ENCODE measurements around the gene MTCL1.

Gene MTCL1

DNA sequence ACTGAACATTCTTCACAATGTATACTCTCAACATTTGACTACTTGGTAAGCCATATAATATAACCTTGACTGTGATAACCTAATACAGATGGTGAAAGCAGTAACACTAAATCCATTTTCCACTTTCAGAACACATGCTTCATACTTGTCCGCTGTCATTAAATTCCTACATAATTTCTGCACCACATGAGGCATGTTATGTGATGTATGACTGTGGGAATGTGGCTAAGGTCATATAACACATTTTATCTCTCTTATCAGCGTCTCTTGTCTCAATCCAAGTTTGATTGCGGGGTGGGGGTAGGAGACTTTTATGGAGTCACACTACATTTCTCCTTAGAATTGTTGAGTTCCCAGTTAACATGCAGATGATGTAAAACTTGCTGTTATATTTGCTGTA is 110.9 kb downstream of the MTCL1 start:
- no peak for DNase-seq

DNA sequence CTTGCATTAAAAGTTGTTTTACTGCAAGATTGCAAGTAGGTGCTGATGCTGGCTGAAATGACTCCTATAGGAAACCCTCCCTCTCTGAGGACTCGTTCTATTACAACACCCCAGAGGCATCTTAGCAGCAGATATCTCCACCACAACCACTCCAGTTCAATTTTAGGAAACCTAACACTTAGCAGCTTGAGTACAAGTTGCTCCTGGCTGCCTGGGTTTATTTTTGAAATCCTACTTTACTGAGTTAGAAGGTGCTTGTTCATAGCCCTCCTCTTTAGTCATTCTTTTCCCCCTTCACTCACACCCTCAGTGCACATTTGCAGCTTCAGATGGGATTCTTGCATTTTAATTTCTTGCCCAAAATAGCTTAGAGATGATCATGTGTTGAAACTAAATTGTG is 111.5 kb downstream of the MTCL1 start:
- no peak for DNase-seq

DNA sequence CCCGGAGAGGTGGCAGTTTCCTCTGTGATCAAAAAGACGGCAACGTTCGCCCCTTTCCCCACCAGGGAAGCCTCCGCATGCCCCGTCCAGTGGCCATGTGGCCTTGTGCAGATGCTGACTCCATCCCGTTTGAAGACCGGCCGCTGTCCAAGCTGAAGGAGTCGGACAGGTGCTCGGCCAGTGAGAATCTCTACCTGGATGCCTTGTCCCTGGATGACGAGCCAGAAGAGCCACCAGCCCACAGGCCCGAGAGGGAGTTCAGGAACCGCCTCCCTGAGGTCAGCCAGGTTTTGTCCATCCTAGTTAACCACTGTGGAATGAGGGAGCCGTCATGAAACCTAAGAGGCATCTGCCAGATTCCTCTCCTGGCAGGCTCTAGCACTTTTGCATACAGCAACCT is 113.6 kb downstream of the MTCL1 start:
- no peak for DNase-seq

DNA sequence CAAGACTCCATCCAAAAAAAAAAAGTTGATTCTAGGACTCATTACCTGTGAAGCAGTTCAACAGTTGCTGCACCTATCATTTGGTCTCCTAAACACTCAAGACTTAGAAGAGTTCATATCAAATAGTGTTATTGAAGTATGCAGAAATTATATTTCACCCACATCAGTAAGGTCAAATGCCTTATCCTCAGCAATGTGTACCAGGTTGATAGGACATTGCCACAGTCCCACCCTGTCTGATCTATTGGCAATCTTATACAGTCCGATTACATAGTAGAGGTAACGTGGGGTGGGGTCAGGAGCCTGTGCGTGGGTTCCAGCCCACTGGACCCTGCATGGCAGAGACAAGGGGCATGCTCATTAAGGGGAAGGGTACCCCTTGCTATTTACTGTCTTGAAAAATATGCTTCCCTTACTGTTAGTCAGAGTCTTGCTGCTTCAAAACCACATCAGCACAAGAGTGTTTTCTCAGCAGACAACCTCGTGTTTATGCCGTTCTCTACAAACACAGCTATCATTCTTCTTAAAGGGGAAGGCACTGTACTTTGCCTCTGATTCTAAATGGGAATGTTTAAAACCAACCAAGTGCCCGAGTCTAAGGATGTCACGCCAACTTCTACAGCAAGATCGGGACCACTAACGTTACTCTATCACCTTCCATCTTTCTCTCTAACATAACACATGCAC is 115.2 kb downstream of the MTCL1 start:
- DNase-seq: no peak

DNA sequence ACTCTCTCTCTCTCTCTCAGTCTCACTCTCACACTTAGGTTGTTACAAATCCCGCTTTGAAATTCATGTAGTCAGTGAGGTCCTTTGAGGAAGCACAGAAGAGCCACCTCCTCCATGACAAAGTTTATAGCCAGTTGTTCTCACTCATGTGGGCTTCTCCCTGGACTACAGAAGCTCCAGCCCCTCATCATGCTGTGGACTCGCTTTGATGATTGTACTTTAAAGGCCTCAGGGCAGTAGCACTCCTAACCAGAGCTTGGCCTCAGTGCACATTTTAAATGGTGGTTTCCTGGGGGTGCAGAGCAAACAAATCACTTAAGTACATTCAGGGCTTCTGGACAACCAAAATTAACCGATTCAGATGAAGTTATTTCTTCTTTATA is 115.7 kb downstream of the MTCL1 start:
- DNase-seq: no peak

DNA sequence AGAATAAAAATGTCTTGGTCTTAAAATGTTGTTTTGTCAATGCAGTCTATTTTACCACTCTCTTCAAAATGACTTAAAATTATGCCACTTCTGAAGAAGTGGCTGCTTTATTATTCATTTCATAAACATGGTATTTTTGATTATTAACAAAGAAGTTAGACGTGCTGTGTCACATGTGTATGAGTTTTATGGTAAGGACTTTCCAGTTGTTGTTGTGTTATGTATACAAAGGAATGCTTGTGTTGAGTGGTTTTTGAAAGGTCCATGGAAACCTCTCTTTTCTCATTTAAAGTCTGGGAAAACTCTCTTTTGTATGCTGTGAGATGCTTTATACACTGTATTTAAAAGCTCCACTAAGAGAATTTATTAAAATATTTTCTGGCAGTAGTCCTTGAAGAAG is 116.2 kb downstream of the MTCL1 start:
- no peak for DNase-seq

DNA sequence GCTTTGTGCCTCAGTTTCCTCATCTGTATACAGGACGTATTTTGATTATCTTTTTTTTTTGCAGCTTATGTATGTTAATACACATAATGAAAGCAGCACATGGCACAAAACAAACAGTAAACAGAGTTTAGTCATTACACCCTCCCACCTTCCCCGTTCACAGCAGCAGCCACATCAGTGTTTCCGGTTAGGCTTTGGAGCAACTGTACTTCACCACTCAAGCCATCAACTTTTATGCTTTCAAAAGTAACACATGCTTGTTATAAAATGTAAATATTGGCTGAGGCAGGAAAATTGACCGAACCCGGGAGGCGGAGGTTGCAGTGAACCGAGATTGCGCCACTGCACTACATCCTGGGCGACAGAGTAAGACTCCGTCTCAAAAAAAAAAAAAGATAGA is 117.3 kb downstream of the MTCL1 start:
- no peak for DNase-seq

DNA sequence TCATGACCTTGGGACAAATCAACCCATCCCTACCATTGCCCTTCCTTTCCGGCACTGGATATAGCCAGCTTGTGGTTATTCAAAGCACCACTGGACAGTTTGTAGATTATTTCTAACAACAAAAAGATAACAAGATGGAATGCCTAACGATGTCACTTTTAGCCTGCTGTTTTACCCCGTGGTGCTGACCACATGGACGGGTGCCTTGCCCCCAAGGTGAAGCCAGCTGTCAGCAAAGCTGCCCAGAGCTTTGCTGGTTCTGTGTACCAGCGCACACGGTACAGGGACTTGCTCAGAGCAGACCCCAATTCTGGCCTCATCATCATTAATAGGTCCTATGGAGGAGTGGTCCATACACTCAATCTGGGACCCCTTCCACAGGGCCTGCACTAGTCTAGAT is 118.2 kb downstream of the MTCL1 start:
- DNase-seq: no peak

DNA sequence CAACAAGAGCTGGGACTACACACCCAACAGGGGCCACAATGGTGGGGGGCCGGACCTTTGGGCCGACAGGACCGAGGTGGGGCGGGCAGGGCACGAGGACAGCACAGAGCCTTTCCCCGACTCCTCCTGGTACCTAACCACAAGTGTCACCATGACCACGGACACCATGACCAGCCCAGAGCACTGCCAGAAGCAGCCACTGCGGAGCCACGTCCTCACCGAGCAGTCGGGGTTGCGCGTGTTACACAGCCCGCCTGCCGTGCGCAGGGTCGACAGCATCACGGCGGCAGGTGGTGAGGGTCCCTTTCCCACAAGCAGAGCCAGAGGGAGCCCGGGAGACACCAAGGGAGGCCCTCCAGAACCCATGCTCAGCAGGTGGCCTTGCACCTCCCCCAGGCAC is 119.5 kb downstream of the MTCL1 start:
- no peak for DNase-seq

DNA sequence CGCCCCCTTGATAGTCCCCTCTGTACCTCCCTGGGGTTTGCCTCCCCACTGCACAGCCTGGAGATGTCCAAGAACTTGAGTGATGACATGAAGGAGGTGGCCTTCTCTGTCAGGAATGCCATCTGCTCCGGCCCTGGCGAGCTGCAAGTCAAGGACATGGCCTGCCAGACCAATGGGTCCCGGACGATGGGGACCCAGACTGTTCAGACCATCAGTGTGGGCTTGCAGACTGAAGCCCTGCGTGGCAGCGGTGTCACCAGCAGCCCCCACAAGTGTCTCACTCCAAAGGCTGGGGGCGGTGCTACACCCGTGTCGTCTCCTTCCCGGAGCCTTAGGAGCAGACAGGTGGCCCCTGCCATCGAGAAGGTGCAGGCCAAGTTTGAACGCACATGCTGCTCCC is 119.9 kb downstream of the MTCL1 start:
- no peak for DNase-seq

DNA sequence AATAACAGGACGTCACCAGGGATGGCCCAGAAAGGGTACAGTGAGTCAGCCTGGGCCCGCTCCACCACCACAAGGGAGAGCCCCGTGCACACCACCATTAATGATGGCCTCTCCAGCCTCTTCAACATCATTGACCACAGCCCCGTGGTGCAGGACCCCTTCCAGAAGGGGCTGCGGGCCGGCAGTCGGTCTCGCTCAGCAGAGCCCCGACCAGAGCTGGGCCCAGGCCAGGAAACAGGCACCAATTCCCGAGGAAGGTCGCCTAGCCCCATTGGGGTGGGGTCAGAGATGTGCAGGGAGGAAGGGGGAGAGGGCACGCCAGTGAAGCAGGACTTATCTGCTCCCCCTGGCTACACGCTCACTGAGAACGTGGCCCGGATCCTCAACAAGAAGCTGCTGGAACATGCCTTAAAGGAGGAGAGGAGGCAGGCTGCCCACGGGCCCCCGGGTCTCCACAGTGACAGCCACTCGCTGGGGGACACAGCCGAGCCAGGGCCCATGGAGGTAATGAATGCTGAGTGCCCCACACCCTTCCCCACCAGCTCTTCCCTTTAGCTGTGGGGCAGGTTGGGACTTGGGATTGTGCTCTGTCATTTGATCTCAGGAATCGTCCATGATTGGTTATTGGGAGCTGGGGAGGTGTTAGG is 120.5 kb downstream of the MTCL1 start:
- no peak for DNase-seq

DNA sequence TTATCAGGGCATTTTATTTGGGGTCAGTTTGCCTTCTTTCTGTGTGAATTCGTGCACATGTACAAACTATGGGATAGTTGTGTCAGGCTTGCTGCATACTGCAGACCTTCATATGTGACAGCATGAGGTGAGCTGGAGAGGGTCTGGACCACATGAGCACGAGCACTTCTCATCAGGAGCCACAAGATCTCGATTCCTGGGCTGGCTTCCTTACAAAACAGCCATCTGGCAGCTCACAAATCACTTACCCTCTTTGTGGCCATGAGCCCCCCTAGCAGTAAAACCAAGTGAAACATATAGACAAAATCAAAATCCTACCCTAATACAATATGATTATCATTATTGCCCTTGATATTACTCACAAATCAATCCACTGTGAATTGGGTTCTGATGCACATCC is 121.2 kb downstream of the MTCL1 start:
- no peak for DNase-seq

DNA sequence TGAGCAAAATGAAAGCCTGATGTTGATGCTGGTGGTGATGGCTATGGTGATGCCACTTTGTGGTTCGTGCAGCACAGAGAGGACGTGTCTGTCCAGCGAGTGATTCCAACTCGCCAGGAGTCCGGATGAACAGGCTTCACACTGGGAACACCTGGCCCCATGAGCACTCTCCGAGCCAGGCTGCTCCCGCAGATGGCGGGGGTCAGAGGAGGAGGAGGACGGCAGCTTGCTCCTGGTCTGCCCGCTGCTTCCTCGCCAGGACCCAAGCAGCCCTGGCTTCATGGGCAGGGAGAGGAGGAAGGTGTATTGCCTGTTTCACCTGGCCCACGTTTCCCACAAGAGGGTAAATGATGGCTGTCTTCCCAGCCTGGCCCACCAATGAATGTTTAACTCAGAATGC is 121.6 kb downstream of the MTCL1 start:
- no peak for DNase-seq

DNA sequence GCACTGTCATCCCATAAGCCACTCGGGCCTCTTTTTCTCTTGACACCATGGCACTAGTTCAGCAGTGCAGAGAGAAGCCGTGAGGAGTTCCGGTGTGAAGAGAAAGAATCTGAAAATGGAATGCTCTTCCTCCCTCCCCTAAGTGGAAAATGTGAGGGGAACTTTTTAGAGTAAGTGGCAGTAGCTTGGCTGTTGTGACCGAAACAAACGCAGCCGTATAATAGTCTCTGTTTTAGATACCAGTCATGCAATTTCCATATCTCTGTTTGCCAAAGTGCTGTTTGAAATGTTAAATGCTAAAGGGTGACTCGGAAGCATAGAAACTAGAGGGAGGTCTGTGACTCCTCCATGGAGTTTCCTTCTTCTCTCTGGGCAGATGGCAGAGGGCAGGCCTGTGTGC is 122.9 kb downstream of the MTCL1 start:
- DNase-seq: no peak

DNA sequence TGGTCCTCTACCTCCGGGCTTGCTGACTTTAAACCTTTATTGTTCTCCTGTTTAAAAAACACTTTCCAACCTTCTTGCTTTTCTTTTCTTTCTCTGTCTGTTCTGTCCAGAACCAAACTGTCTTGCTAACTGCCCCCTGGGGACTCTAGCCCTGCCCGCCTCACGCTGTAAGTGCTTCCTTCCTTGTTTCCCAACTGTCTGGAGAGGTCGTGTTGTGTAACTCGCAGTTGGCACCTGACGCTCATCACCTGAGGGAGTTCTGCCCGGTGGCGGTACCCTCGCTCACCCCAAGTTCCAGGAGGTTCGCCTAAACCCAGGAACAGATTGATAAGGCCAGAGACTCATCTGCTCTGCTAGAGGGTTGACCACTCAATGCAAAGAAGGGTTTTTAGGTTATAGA is 123.4 kb downstream of the MTCL1 start:
- DNase-seq: no peak

DNA sequence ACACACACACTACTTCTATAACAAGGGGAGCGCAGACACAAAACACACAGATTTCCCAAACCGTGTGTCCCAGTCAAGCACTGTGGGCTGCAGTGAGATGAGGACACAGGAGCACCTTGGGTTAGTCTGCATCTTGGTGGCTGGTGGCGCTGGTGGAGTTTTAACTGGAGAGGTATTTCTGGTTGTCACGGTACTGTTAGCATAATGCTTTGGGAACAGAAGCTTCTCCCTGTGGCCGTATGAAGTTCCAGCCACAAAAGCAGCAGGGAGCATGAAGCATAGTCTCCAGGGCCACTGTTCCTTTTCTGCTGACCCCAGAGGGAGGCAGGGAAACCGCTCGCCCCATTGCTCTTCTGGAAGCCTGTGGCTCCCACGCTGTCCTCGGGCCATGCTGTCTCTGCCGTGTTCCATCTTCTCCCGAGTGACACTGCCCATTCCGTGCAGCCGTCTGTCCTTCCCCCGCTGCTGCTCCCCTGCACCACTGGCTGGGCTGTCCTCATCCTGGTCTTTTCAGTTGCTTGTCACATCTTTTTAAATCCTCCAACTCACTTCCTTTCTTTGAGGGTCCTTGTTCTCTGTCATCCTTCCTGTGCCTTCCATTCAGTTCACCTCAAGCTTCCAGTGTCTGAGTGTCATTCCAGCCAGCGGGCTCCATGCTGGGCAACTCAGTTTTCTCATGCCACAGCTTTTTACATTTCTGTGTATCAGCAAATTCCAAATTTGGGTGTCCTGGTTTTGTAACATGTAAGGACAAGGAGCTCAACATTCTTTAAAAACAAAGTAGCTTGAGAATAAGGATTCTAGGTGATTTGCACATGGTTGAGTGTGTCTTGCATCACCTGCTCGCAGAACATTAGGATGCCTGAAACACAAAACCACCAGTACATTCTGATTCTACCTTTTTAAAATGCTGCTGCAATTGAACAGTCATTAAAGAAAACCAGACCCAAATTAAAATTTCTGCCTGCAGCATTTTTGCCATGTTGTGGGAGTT is 125.0 kb downstream of the MTCL1 start:
- no peak for DNase-seq

DNA sequence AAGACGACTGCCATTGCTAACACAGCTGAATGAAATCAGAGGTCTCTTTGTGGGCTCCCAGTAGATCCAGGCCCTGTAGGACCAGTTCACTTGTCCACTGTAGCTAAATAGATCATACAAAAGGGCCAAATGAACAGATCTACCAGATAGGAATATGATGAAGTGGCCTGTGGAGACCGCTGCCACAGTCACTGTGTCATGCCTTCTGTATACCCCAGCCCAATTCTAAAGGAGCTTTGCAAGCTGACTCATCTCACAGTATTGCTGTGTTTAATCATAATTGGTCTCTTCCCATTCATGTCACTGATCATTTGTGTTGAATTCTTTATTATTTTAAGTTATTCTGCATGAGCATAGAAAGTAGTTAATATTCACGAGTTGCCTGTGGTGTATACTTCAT is 125.8 kb downstream of the MTCL1 start:
- DNase-seq: no peak

DNA sequence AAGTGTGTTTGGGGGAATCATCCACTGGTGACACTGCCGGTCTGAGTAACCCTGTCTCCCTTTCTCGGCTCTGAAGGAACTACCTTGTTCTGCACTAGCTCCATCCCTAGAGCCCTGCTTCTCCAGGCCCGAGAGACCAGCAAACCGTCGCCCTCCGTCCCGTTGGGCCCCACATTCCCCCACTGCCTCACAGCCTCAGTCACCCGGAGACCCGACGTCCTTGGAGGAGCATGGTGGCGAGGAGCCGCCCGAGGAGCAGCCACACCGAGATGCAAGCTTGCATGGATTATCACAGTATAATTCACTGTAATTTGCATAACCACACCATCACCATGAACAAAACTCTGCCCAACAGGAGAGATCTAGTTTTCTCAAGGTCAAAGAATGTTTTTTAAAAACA is 126.2 kb downstream of the MTCL1 start:
- no peak for DNase-seq

DNA sequence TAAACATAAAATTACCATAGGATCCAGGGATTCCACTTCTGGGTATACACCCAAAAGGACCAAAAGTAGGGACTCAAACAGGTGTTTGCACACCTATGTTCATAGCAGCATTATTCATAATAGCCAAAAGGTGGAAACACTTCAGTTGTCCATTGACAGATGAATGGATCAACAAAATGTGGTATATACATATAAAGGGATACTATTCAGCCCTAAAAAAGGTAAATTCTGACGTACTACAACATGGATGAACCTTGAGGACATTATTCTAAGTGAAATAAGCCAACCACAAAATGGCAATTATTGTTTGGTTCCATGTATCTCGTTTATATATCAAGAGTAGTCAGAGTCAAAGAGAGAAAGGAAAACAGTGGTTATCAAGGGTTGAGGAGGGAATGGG is 128.1 kb downstream of the MTCL1 start:
- DNase-seq: no peak

DNA sequence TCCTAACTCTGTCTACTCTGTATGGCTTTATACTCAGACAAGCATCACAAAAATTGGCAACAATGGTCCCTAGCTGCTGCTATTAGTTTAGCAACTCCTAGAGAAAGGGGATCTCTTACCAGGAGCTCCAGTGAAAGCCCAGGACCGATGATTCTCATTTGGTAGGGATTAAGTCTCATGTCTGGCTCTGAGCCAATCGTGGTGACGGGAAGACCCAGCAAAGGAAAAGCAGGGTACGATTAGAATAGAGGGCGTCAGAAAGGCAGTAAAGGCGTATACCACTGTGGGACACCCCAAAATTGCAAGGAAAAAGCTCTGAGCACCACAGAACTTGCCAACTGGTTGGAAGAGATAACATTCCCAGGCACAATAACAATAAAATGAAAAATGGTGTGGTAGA is 129.5 kb downstream of the MTCL1 start:
- DNase-seq: no peak

DNA sequence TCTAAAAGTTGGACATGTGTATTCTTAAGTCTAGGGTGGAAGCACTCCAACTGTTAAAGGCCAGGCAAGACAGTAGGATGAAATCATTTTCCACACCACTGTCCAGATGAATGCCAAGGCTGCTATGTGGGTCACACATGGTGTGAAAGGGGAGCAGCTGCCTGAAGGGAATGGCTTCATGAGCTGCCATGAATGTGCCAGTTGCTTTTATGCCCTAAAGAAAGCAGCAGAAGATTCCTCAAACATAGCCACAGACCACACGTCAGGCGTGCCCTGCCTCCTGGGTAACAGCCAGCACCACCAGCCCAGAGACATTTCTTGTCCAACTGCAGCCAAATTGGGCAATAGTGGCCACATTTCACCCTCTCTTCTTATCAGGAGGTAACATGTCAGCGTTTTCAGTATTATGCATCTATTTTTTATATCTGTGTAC is 130.2 kb downstream of the MTCL1 start:
- DNase-seq: no peak

DNA sequence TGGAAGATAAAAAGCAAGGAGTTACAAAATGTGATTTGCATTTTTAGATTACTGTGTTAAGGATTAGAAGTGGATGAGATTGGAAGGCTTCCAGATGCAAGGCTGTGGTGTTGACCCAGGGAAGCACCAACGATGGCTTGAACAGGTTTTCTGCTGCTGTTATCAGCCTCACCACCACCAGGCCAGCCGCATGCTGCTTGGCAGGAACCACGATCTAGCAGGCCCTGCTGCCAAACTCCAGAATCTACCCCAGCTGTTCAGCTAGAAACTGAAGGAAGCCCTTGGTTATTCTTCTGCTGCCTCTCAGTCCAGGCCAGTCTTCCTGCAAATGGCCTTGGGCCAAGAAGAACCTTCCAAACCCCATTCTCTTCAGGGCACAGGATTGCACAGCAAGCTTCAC is 133.9 kb downstream of the MTCL1 start:
- DNase-seq: no peak

DNA sequence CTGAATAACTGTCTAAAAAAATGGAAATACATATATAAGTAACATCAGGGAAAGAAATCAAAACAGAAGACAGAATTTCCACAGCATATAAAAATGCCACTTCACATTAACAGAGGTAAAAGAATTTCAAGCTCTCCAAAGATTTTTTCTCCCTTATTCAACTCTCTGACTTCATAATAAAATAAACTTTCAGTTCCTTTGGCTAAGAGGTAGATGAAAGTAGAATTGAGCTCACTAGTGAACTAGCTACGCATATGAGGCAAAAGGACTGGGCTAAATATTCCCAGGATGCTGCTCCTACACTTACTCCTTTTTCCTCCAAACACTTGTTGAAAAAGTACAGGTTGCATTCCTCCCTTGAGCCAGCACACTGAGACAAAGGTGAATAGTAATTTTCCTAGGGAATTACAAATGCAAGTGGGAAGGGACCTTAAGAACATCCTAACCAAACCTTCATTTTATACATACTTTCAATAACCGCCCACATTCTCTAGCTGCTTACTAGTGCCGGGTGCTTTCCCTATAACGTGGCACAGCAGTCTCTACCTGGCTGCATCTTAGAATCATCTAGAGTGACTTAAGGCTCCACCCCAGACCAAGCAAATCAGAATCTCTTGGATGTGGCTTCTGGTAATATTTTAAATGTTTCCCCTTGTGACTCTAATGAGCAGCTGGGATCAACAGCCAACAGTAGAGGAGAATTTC is 136.6 kb downstream of the MTCL1 start:
- DNase-seq: no peak
